GM06990 (cell line): ENCODE data around the gene TLR9.
"Not testable (repeated sequence)": the region's sequence is repeated elsewhere in the genome, so short reads cannot be mapped to it uniquely, and the experiment has no call there.

Source experiments
- DNase-seq: peaks from one replicate; pipeline ENCODE4 v3.0.0-alpha.2; 2011; ENCODE audit not compliant: insufficient read length; ENCODE audit errors: extremely low read depth
- H3K27me3 ChIP-seq: replicated peaks from 2 replicates; pipeline ENCODE4 v1.6.0; 2011; ENCODE audit warnings: low read length; ENCODE audit not compliant: control insufficient read depth, insufficient read depth
- H3K36me3 ChIP-seq: 2 replicates; pipeline ENCODE4 v1.5.1; 2011; ENCODE audit warnings: low read length; ENCODE audit not compliant: control insufficient read depth, insufficient read depth
- H3K4me3 ChIP-seq: replicated peaks from 2 replicates; pipeline ENCODE4 v1.5.1; 2011; ENCODE audit warnings: low read depth, mild to moderate bottlenecking, control low read depth, low read length
- CTCF ChIP-seq: IDR thresholded peaks from 2 replicates; pipeline ENCODE4 v1.5.1; 2011; ENCODE audit warnings: low read length, control low read depth, mild to moderate bottlenecking, inconsistent platforms; ENCODE audit not compliant: insufficient read depth, poor library complexity, severe bottlenecking

TLR9 gene

GRCh38 chr3:52183786-52184445 lies 41.5 kb downstream of the TLR9 start:
- TF ChIP-seq CTCF = no peak
- no peaks in the 10 kb centered on the region for H3K27me3 ChIP-seq
- H3K4me3 ChIP-seq = no peak overlapping the region
- H3K36me3 ChIP-seq = no peaks in the 10 kb centered on the region
- no peak for DNase-seq

GRCh38 chr3:52182691-52183090 lies 42.8 kb downstream of the TLR9 start:
- no peak overlapping the region for H3K4me3 ChIP-seq
- no peaks in the 10 kb centered on the region for H3K36me3 ChIP-seq
- no peak for DNase-seq
- no peak for TF ChIP-seq CTCF
- no peaks in the 10 kb centered on the region for H3K27me3 ChIP-seq

GRCh38 chr3:52182196-52182595 lies 43.2 kb downstream of the TLR9 start:
- Histone ChIP-seq H3K27me3 (no peaks in the 10 kb centered on the region), H3K4me3 (no peak overlapping the region), H3K36me3 (no peaks in the 10 kb centered on the region)
- no peak for TF ChIP-seq CTCF
- DNase-seq = no peak

- no peaks in the 10 kb centered on the region for H3K27me3 ChIP-seq
- no peaks in the 10 kb centered on the region for H3K36me3 ChIP-seq
- no peak overlapping the region for H3K4me3 ChIP-seq
- no peak for TF ChIP-seq CTCF
- DNase-seq = no peak
Observed at GRCh38 chr3:52181543-52181942, 43.9 kb downstream of the TLR9 start.

- no peak for DNase-seq
- no peaks in the 10 kb centered on the region for H3K36me3 ChIP-seq
- no peak for TF ChIP-seq CTCF
- H3K27me3 ChIP-seq = no peaks in the 10 kb centered on the region
- H3K4me3 ChIP-seq = no peak overlapping the region
Observed at GRCh38 chr3:52178537-52178936, 46.9 kb downstream of the TLR9 start.

- not testable (repeated sequence) for H3K27me3 ChIP-seq, DNase-seq
Observed at GRCh38 chr3:52178126-52178525, 47.3 kb downstream of the TLR9 start.

More at GRCh38 chr3:52178126-52178525, 47.3 kb downstream of the TLR9 start:
- not testable (repeated sequence) for H3K4me3 ChIP-seq, H3K36me3 ChIP-seq
